H9 (cell line): ENCODE data around the gene FBXO48. TPM values are rescaled to one million over a fixed set of nuclear protein-coding genes. Genes with fewer than 3 reads are reported as not detected.

Experiments
- DNase-seq: peaks from one replicate; pipeline ENCODE4 v3.0.0-alpha.2; 2017
- H2AFZ ChIP-seq: one replicate; pipeline ENCODE4 v1.6.1; 2013; ENCODE audit warnings: mild to moderate bottlenecking, low read length, control low read depth, moderate library complexity
- H2AK5ac ChIP-seq: 2 replicates; pipeline ENCODE4 v1.6.1; 2013; ENCODE audit warnings: low read length, control low read depth, mixed read lengths; ENCODE audit not compliant: insufficient read length
- H2BK120ac ChIP-seq: one replicate; pipeline ENCODE4 v1.6.1; 2013; ENCODE audit warnings: low read depth, mild to moderate bottlenecking, low read length, control low read depth, inconsistent platforms; ENCODE audit not compliant: poor library complexity, severe bottlenecking
- H2BK12ac ChIP-seq: 2 replicates; pipeline ENCODE4 v1.6.1; 2013; ENCODE audit warnings: low read length, control low read depth, mixed read lengths, low read depth; ENCODE audit not compliant: insufficient read length
- H2BK15ac ChIP-seq: 2 replicates; pipeline ENCODE4 v1.6.1; 2013; ENCODE audit warnings: low read depth, low read length, control low read depth
- H2BK20ac ChIP-seq: one replicate; pipeline ENCODE4 v1.6.1; 2013; ENCODE audit warnings: low read depth, mild to moderate bottlenecking, low read length, control low read depth, inconsistent platforms; ENCODE audit not compliant: poor library complexity, severe bottlenecking
- H2BK5ac ChIP-seq: 2 replicates; pipeline ENCODE4 v1.6.1; 2013; ENCODE audit warnings: low read length, control low read depth, mixed read lengths; ENCODE audit not compliant: insufficient read length
- H3K14ac ChIP-seq: 2 replicates; pipeline ENCODE4 v1.6.1; 2013; ENCODE audit warnings: low read length, control low read depth; ENCODE audit not compliant: insufficient read depth
- H3K18ac ChIP-seq: 2 replicates; pipeline ENCODE4 v1.6.1; 2013; ENCODE audit warnings: low read depth, mild to moderate bottlenecking, mixed read lengths, low read length, control low read depth; ENCODE audit not compliant: insufficient read length
- H3K23ac ChIP-seq: 2 replicates; pipeline ENCODE4 v1.6.1; 2013; ENCODE audit warnings: low read length, control low read depth, mixed read lengths, low read depth; ENCODE audit not compliant: insufficient read length
- H3K23me2 ChIP-seq: 2 replicates; pipeline ENCODE4 v1.6.1; 2013; ENCODE audit warnings: low read depth, mild to moderate bottlenecking, mixed read lengths, low read length, control low read depth; ENCODE audit not compliant: insufficient read length, poor library complexity, severe bottlenecking
- H3K27ac ChIP-seq: 2 replicates; pipeline ENCODE4 v1.5.1; 2013; ENCODE audit warnings: low read length, control low read depth, mixed read lengths, low read depth; ENCODE audit not compliant: insufficient read length
- H3K27me3 ChIP-seq: 2 replicates; pipeline ENCODE4 v1.6.1; 2013; ENCODE audit warnings: low read length, control low read depth, inconsistent platforms; ENCODE audit not compliant: insufficient read depth
- H3K4ac ChIP-seq: 2 replicates; pipeline ENCODE4 v1.6.1; 2013; ENCODE audit warnings: low read depth, mild to moderate bottlenecking, control low read depth, inconsistent platforms, low read length, moderate library complexity
- H3K4me1 ChIP-seq: 2 replicates; pipeline ENCODE4 v1.6.1; 2013; ENCODE audit warnings: low read length, control low read depth, inconsistent platforms; ENCODE audit not compliant: insufficient read depth
- H3K4me2 ChIP-seq: 2 replicates; pipeline ENCODE4 v1.6.1; 2013; ENCODE audit warnings: low read length, control low read depth, mixed read lengths; ENCODE audit not compliant: insufficient read length, insufficient read depth
- H3K56ac ChIP-seq: 2 replicates; pipeline ENCODE4 v1.6.1; 2013; ENCODE audit warnings: low read depth, mild to moderate bottlenecking, mixed read lengths, low read length, control low read depth; ENCODE audit not compliant: insufficient read length
- H3K79me1 ChIP-seq: 2 replicates; pipeline ENCODE4 v1.6.1; 2013; ENCODE audit warnings: low read depth, mild to moderate bottlenecking, moderate library complexity, low read length, control low read depth, inconsistent platforms; ENCODE audit not compliant: insufficient read depth, poor library complexity, severe bottlenecking
- H3K79me2 ChIP-seq: 2 replicates; pipeline ENCODE4 v1.6.1; 2013; ENCODE audit warnings: low read length, control low read depth, inconsistent platforms; ENCODE audit not compliant: insufficient read depth
- H3K9ac ChIP-seq: 2 replicates; pipeline ENCODE4 v1.6.1; 2013; ENCODE audit warnings: low read length, control low read depth, mixed read lengths; ENCODE audit not compliant: insufficient read length; ENCODE audit errors: extremely low read depth
- H3K9me3 ChIP-seq: one replicate; pipeline ENCODE4 v1.6.1; 2013; ENCODE audit warnings: low read depth, low read length, inconsistent platforms; ENCODE audit not compliant: control insufficient read depth
- H3T11ph ChIP-seq: one replicate; pipeline ENCODE4 v1.6.1; 2013; ENCODE audit warnings: mild to moderate bottlenecking, low read length, control low read depth, inconsistent platforms
- H4K20me1 ChIP-seq: one replicate; pipeline ENCODE4 v1.6.1; 2013; ENCODE audit not compliant: control insufficient read depth, insufficient read length, insufficient read depth
- H4K5ac ChIP-seq: 2 replicates; pipeline ENCODE4 v1.6.1; 2013; ENCODE audit warnings: low read depth, mild to moderate bottlenecking, mixed read lengths, low read length, control low read depth; ENCODE audit not compliant: insufficient read length
- H4K8ac ChIP-seq: replicated peaks from 2 replicates; pipeline ENCODE4 v1.6.1; 2013; ENCODE audit warnings: low read length, control low read depth, mixed read lengths, low read depth; ENCODE audit not compliant: insufficient read length
- H4K91ac ChIP-seq: 2 replicates; pipeline ENCODE4 v1.6.1; 2013; ENCODE audit warnings: low read depth, mild to moderate bottlenecking, moderate library complexity, mixed read lengths, low read length, control low read depth; ENCODE audit not compliant: insufficient read length
- H3K27ac Mint-ChIP-seq, 3 experiments: 2 replicates in 2 of 3; 3 replicates in 1 of 3; pipeline ENCODE4 v1.8.0; 2020 to 2021; ENCODE audit warnings: mixed read lengths in 3 of 3, mild to moderate bottlenecking in 1 of 3, moderate library complexity in 1 of 3
- H3K27me3 Mint-ChIP-seq: 2 replicates; pipeline ENCODE4 v1.8.0; 2021; ENCODE audit warnings: low read depth, mild to moderate bottlenecking, moderate library complexity, mixed read lengths
- H3K36me3 Mint-ChIP-seq, 3 experiments: 2 replicates in 2 of 3; 3 replicates in 1 of 3; pipeline ENCODE4 v1.8.0; 2020 to 2021; ENCODE audit warnings: low read depth in 3 of 3, mixed read lengths in 3 of 3; ENCODE audit not compliant: insufficient read depth in 1 of 3
- H3K4me1 Mint-ChIP-seq, 2 experiments: 2 replicates each; pipeline ENCODE4 v1.8.0; 2020; ENCODE audit warnings: mixed read lengths in 2 of 2
- H3K4me3 Mint-ChIP-seq, 2 experiments: 2 replicates in 1 of 2; 3 replicates in 1 of 2; pipeline ENCODE4 v1.8.0; 2020 to 2021; ENCODE audit warnings: mild to moderate bottlenecking in 2 of 2, mixed read lengths in 2 of 2, moderate library complexity in 1 of 2
- H3K9me3 Mint-ChIP-seq, 2 experiments: 2 replicates in 1 of 2; 3 replicates in 1 of 2; pipeline ENCODE4 v1.8.0; 2020; ENCODE audit warnings: mild to moderate bottlenecking in 2 of 2, mixed read lengths in 2 of 2, moderate library complexity in 1 of 2
- CTCF ChIP-seq: fragments of 200-600 bp; sonication (generic); conservative IDR thresholded peaks from 3 replicates; pipeline ENCODE4 v1.8.0; 2021; ENCODE audit warnings: antibody characterized with exemption, mild to moderate bottlenecking
- WGBS: extraction: QIAGEN DNeasy Blood & Tissue Kit; methylation state at CpG from one replicate; pipeline ENCODE4 v1.1.7; 2013; ENCODE audit warnings: missing lambda C conversion rate, low lambda C conversion rate, mixed read lengths; ENCODE audit not compliant: insufficient read length; ENCODE audit errors: extremely low coverage; 5-methylcytosine and 5-hydroxymethylcytosine counted together
- total RNA-seq: library from RNA; stranded (reverse); gene quantifications from 2 replicates; pipeline ENCODE4 v1.2.1, GENCODE V29; 2021

Gene FBXO48
- total RNA-seq, 1 experiment from 2014 or later: 1.4 TPM

- Mint-ChIP-seq H3K9me3 (no peaks in the 10 kb centered on the region), H3K27ac (no peak overlapping the region), H3K27me3 (no peaks in the 10 kb centered on the region), H3K36me3 (no peaks in the 10 kb centered on the region), H3K4me1 (no peaks in the 10 kb centered on the region), H3K4me3 (no peak overlapping the region)
- Histone ChIP-seq H4K5ac (no peak overlapping the region), H2AFZ (no peak overlapping the region), H3K23ac (no peak overlapping the region), H2BK5ac (no peak overlapping the region), H3T11ph (no peak overlapping the region), H2AK5ac (no peak overlapping the region), H3K23me2 (no peaks in the 10 kb centered on the region), H4K91ac (no peak overlapping the region), H3K9ac (no peak overlapping the region), H3K4me2 (no peak overlapping the region), H3K27ac (no peak overlapping the region), H3K9me3 (no peaks in the 10 kb centered on the region), H4K8ac (no peak overlapping the region), H3K56ac (no peak overlapping the region), H2BK15ac (no peak overlapping the region), H3K27me3 (no peaks in the 10 kb centered on the region), H3K79me1 (no peaks in the 10 kb centered on the region), H2BK20ac (no peak overlapping the region), H3K79me2 (no peaks in the 10 kb centered on the region), H3K14ac (no peak overlapping the region), H2BK12ac (no peak overlapping the region), H3K4me1 (no peaks in the 10 kb centered on the region), H2BK120ac (no peak overlapping the region), H3K4ac (no peak overlapping the region), H3K18ac (no peak overlapping the region), H4K20me1 (no peaks in the 10 kb centered on the region)
- no peak for DNase-seq
- no peak for TF ChIP-seq CTCF
- no CpG with 5 or more reads among the region's 1 CpG for WGBS
These were observed 8.1 kb downstream of the FBXO48 start for GRCh38 chr2:68458981-68459380.
